Astrocyte of the cerebellum (primary cell): ENCODE results near the gene FLT1.

Experiments
- DNase-seq: peaks from one replicate; pipeline ENCODE4 v3.0.0-alpha.2; 2011; ENCODE audit warnings: low read depth
- H3K4me3 ChIP-seq: 2 replicates; pipeline ENCODE4 v1.5.1; 2011; ENCODE audit warnings: mild to moderate bottlenecking, low read depth, low read length, moderate library complexity
- CTCF ChIP-seq: IDR thresholded peaks from 2 replicates; pipeline ENCODE4 v1.5.1; 2012; ENCODE audit warnings: low read length, low read depth, moderate library complexity, mild to moderate bottlenecking; ENCODE audit errors: missing control alignments
- in situ Hi-C: cut with HindIII; loops from 2 replicates; pipeline ENCODE4 v1.10.0; 2017; ENCODE audit warnings: low sequenced_read_pairs

FLT1 gene

GRCh38 chr13:28485551-28485950 lies 9.4 kb downstream of the FLT1 start:
- no peak for DNase-seq
- in situ Hi-C loops, result no loop called here
- no peak for TF ChIP-seq CTCF
- H3K4me3 ChIP-seq, result no peak overlapping the region

- no peak for TF ChIP-seq CTCF
- no peak overlapping the region for H3K4me3 ChIP-seq
- in situ Hi-C loops, result no loop called here
- no peak for DNase-seq
Observed at GRCh38 chr13:28485097-28485496, 9.8 kb downstream of the FLT1 start.

- no peak for DNase-seq
- TF ChIP-seq CTCF, result no peak
- in situ Hi-C loops, result no loop called here
- H3K4me3 ChIP-seq, result no peak overlapping the region
Observed at GRCh38 chr13:28483313-28483931, 11.5 kb downstream of the FLT1 start.

GRCh38 chr13:28479005-28479404 lies 15.9 kb downstream of the FLT1 start:
- no peak for DNase-seq
- no peak for TF ChIP-seq CTCF
- in situ Hi-C loops, result no loop called here
- H3K4me3 ChIP-seq, result no peak overlapping the region

GRCh38 chr13:28478127-28478526 lies 16.8 kb downstream of the FLT1 start:
- no peak for TF ChIP-seq CTCF
- DNase-seq, result no peak
- in situ Hi-C loops, result no loop called here
- no peak overlapping the region for H3K4me3 ChIP-seq

GRCh38 chr13:28477709-28477973 lies 17.3 kb downstream of the FLT1 start:
- no peak overlapping the region for H3K4me3 ChIP-seq
- DNase-seq, result no peak
- in situ Hi-C loops, result no loop called here
- no peak for TF ChIP-seq CTCF
